K562 (cell line): ENCODE measurements around the gene SPRED2. TPM values are rescaled to one million over a fixed set of nuclear protein-coding genes. Genes with fewer than 3 reads are reported as not detected.

Experiments
- ATAC-seq: fragments of 200-7000 bp; cut with Tn5 transposase; 3 replicates; pipeline ENCODE4 v1.9.1; 2020; ENCODE audit warnings: moderate library complexity
- BruUV-seq: library from RNA; stranded (reverse); fragments of 400-500 nt; replicated peaks from 2 replicates; lab custom pipeline; 2021; lab: Mats Ljungman, UMichigan
- CTCF ChIA-PET: fragments of 300-600 bp; formaldehyde crosslinking; extraction: SDS; loops from one replicate; lab custom pipeline; 2021; ENCODE audit warnings: low intra/inter-chr PET ratio; lab: Yijun Ruan, JAX
- POLR2A ChIA-PET: fragments of 300-600, 350-650 bp; sonication (Branson Sonifier 250); formaldehyde crosslinking; extraction: SDS; loops from one replicate; lab custom pipeline; 2021; ENCODE audit warnings: antibody characterized with exemption, inconsistent platforms; lab: Yijun Ruan, JAX
- DNase-seq, 4 experiments: peaks; one replicate each; pipeline versions ENCODE4 v3.0.0 to v3.0.0-alpha.2; 2011 to 2018; ENCODE audit warnings: low spot score in 3 of 4, mixed read lengths in 3 of 4; ENCODE audit errors: extremely low read depth in 1 of 4
- FAIRE-seq: peaks from 2 replicates; lab custom pipeline; 2011; peaks lifted over from hg19 to GRCh38; lab: Jason Lieb, UNC
- H2AFZ ChIP-seq: 2 replicates; pipeline ENCODE4 v1.6.0; 2011; ENCODE audit warnings: low read depth, low read length, control low read depth, inconsistent platforms
- H3K27ac ChIP-seq: fragments of 200-600 bp; 3 replicates; pipeline ENCODE4 v1.8.0; 2011; ENCODE audit warnings: low read depth, mild to moderate bottlenecking, control low read depth, inconsistent platforms, low read length, moderate library complexity, mixed read lengths; ENCODE audit errors: extremely low read depth
- H3K27me3 ChIP-seq, 2 experiments: fragments of 300-600 bp in 1 of 2; 2 replicates in 1 of 2; 3 replicates in 1 of 2; pipeline versions ENCODE4 v1.6.0 to v1.8.0; 2011; ENCODE audit warnings: inconsistent platforms in 2 of 2, low read length in 2 of 2, mild to moderate bottlenecking in 1 of 2, mixed read lengths in 1 of 2, moderate library complexity in 1 of 2; ENCODE audit not compliant: control insufficient read depth in 2 of 2, insufficient read depth in 2 of 2
- H3K36me3 ChIP-seq: fragments of 300-600 bp; 3 replicates; pipeline ENCODE4 v1.8.0; 2011; ENCODE audit warnings: mild to moderate bottlenecking, low read length, inconsistent platforms; ENCODE audit not compliant: control insufficient read depth, insufficient read depth
- H3K4me1 ChIP-seq, 2 experiments: fragments of 200-600 bp in 1 of 2; replicated peaks in 1 of 2; 2 replicates in 1 of 2; 3 replicates in 1 of 2; pipeline versions ENCODE4 v1.5.1 to v1.8.0; 2011; ENCODE audit warnings: inconsistent platforms in 2 of 2, low read length in 2 of 2, mild to moderate bottlenecking in 1 of 2, mixed read lengths in 1 of 2, moderate library complexity in 1 of 2; ENCODE audit not compliant: control insufficient read depth in 2 of 2, insufficient read depth in 2 of 2
- H3K4me2 ChIP-seq: 2 replicates; pipeline ENCODE4 v1.6.1; 2011; ENCODE audit warnings: low read length, control low read depth, inconsistent platforms, mixed read lengths; ENCODE audit not compliant: insufficient read depth
- H3K4me3 ChIP-seq: fragments of 200-600 bp; sonication (generic), shearing (Covaris generic); 2 replicates; pipeline ENCODE4 v1.5.1; 2016; ENCODE audit warnings: control low read depth, inconsistent platforms
- H3K79me2 ChIP-seq: fragments of 200-600 bp; 3 replicates; pipeline ENCODE4 v1.8.0; 2011; ENCODE audit warnings: low read length, inconsistent platforms; ENCODE audit not compliant: control insufficient read depth, insufficient read depth
- H3K9ac ChIP-seq, 2 experiments: 2 replicates each; pipeline versions ENCODE4 v1.6.0 to v1.6.1; 2011; ENCODE audit warnings: low read depth in 2 of 2, low read length in 2 of 2, control low read depth in 1 of 2, inconsistent platforms in 1 of 2, mild to moderate bottlenecking in 1 of 2, mixed read lengths in 1 of 2; ENCODE audit not compliant: insufficient read depth in 1 of 2
- H3K9me1 ChIP-seq: one replicate; pipeline ENCODE4 v1.6.0; 2011; ENCODE audit warnings: inconsistent platforms, mild to moderate bottlenecking, low read length, moderate library complexity; ENCODE audit not compliant: control insufficient read depth, insufficient read depth
- H3K9me3 ChIP-seq: replicated peaks from 2 replicates; pipeline ENCODE4 v1.5.1; 2011; ENCODE audit warnings: low read depth, low read length, inconsistent platforms; ENCODE audit not compliant: control insufficient read depth, insufficient read depth
- H4K20me1 ChIP-seq: replicated peaks from 2 replicates; pipeline ENCODE4 v1.6.1; 2011; ENCODE audit warnings: low read length, inconsistent platforms, mixed read lengths; ENCODE audit not compliant: control insufficient read depth, insufficient read depth
- ATF7 ChIP-seq: fragments of 450-650 bp; IDR thresholded peaks from 2 replicates; pipeline ENCODE4 v1.7.1; 2014; ENCODE audit warnings: mild to moderate bottlenecking, moderate library complexity
- FOSL1 ChIP-seq: fragments of 200-800 bp; sonication (Bioruptor generic); conservative IDR thresholded peaks from 2 replicates; pipeline ENCODE4 v1.6.1; 2016; ENCODE audit warnings: missing genetic modification characterization, missing compliant biosample characterization
- POLR2H ChIP-seq: IDR thresholded peaks from 2 replicates; pipeline ENCODE4 v1.6.1; 2016; ENCODE audit warnings: missing genetic modification characterization, low read depth, mild to moderate bottlenecking, control low read depth, missing compliant biosample characterization, moderate library complexity
- ZBTB1 ChIP-seq: sonication (generic); formaldehyde crosslinking; IDR thresholded peaks from 2 replicates; pipeline ENCODE4 v1.8.1; 2023; ENCODE audit warnings: missing genetic modification reagents, low read depth, mild to moderate bottlenecking, borderline replicate concordance
- ZBTB12 ChIP-seq: fragments of 250-450 bp; sonication (Bioruptor Pico); IDR thresholded peaks from 2 replicates; pipeline ENCODE4 v1.4.0; 2020
- ZBTB7A ChIP-seq: IDR thresholded peaks from 2 replicates; pipeline ENCODE4 v1.6.1; 2011; ENCODE audit warnings: low read depth, mild to moderate bottlenecking, low read length, moderate library complexity, borderline replicate concordance; ENCODE audit not compliant: control insufficient read depth
- WGBS: fragments of 100-300 bp; shearing (Covaris generic); methylation state at CpG from one replicate; pipeline ENCODE4 v1.1.6; 2016; ENCODE audit warnings: low coverage, mixed read lengths; ENCODE audit not compliant: insufficient coverage; ENCODE audit errors: missing lambda C conversion rate; 5-methylcytosine and 5-hydroxymethylcytosine counted together
- in situ Hi-C: fragments of 300-500 bp; cut with MboI; formaldehyde crosslinking; loops from 4 replicates; pipeline ENCODE4 v1.15.0; 2018; ENCODE audit warnings: inconsistent platforms, mixed read lengths
- intact Hi-C: fragments of 100-400 bp; cut with micrococcal nuclease; formaldehyde crosslinking; loops from 2 replicates; pipeline ENCODE4 v1.14.2; 2022
- polyA plus RNA-seq, 8 experiments: library from polyadenylated mRNA; depleted of rRNA in 4 of 8; stranded (reverse) in 5 of 8; unstranded in 3 of 8; fragments of >200 nt; fragmentation: Nextera tagmentation in 2 of 8; fragmentation: Illumina TruSeq in 1 of 8; extraction: Ambion mirVana in 2 of 8; extraction: Trizol in 1 of 8; gene quantifications; 2 replicates each; pipeline versions ENCODE4 v1.2.1 to v1.2.3, GENCODE V29; 2011 to 2014; ENCODE audit warnings: inconsistent platforms in 1 of 8, missing spikeins in 1 of 8
- total RNA-seq, 7 experiments: library from RNA; depleted of rRNA in 6 of 7; stranded (reverse); fragments of >200 nt in 6 of 7; fragmentation: Illumina TruSeq in 2 of 7; extraction: Trizol in 2 of 7; gene quantifications; 2 replicates each; pipeline versions ENCODE4 v1.2.1 to v1.2.3, GENCODE V29; 2011 to 2021; ENCODE audit warnings: low replicate concordance in 1 of 7

SPRED2 gene
- total and polyA plus RNA-seq, 9 of the 15 experiments (the other 6 are each of a cell fraction or from before 2014, with no cell fraction given) = 4.6 to 50.8 (median 14.1) TPM

GRCh38 chr2:65344689-65345088, 87.7 kb downstream of the SPRED2 start (continued):
- peak; percentile 41; the same call in 1 of the 2 replicates for TF ChIP-seq ZBTB7A
- TF ChIP-seq ZBTB12 (CRISPR knock-in tag) = peak; percentile 18; the same call in 1 of the 2 replicates

GRCh38 chr2:65344182-65344581, 88.2 kb downstream of the SPRED2 start:
- in situ Hi-C loops = no loop called here
- ATAC-seq (no peak), FAIRE-seq (no peak), DNase-seq (no peak)
- 82% methylated on average over 4 of the region's 4 CpGs for WGBS
- Histone ChIP-seq H2AFZ (no peak overlapping the region), H3K4me2 (no peak overlapping the region), H3K27me3 (no peaks in the 10 kb centered on the region), H3K9ac (no peak overlapping the region), H3K4me3 (no peak overlapping the region), H3K4me1 (peaks cover 3 to 5% of the 10 kb centered on the region in 2 experiments; a peak in 3 of 5 replicates), H3K27ac (no peak overlapping the region), H3K9me1 (no peaks in the 10 kb centered on the region), H4K20me1 (0 out of 2 replicates have a peak, but pooled peaks cover 10% of the 10 kb centered on the region), H3K9me3 (no peaks in the 10 kb centered on the region), H3K36me3 (peaks cover 42% of the 10 kb centered on the region), H3K79me2 (peaks cover 50% of the 10 kb centered on the region)
- intact Hi-C loops = no loop called here
- CTCF ChIA-PET = no interaction called here
- TF ChIP-seq ZBTB1 (CRISPR knock-in tag) (no peak), ATF7 (no peak), FOSL1 (tag) (0 out of 2 replicates have a peak, but pooled peaks have one; percentile 13), POLR2H (tag) (no peak)
- TSS peak; percentile 18 for BruUV-seq
- POLR2A ChIA-PET = interaction anchor here (1.0 kb wide), 1 partner anchor 13 kb away, joined by 3 read pairs; no protein-coding TSS in a partner anchor
